Lower leg skin (tissue), 4 donors: Measurements from ENCODE around the gene FBXW2. TPM values are rescaled to one million over a fixed set of nuclear protein-coding genes. Genes with fewer than 3 reads are reported as not detected.

Experiments used
- DNase-seq, 2 donors: peaks; one replicate each; pipeline ENCODE4 v3.0.0-alpha.2; 2019; ENCODE audit warnings: low spot score in 2 of 2
- H3K4me3 ChIP-seq: fragments of 200-600 bp; sonication (generic); 2 replicates; pipeline ENCODE4 v1.5.1; 2017; ENCODE audit warnings: mild to moderate bottlenecking, low read depth; ENCODE audit not compliant: poor library complexity, severe bottlenecking
- CTCF ChIP-seq, 3 donors: fragments of 450-650 bp; IDR thresholded peaks; one replicate each; pipeline ENCODE4 v1.5.1; 2016; ENCODE audit warnings: antibody characterized with exemption in 3 of 3, mild to moderate bottlenecking in 3 of 3, moderate library complexity in 2 of 3
- POLR2A ChIP-seq, 2 donors: fragments of 450-650 bp; IDR thresholded peaks; one replicate each; pipeline ENCODE4 v1.6.1; 2016 to 2017; ENCODE audit warnings: antibody characterized with exemption in 2 of 2, mild to moderate bottlenecking in 1 of 2, moderate library complexity in 1 of 2
- WGBS, 2 donors: methylation state at CpG; one replicate each; pipeline ENCODE4 v1.1.5; 2018; 5-methylcytosine and 5-hydroxymethylcytosine counted together
- intact Hi-C: fragments of 100-400 bp; cut with DNase I; formaldehyde crosslinking; loops from one replicate; pipeline ENCODE4 v1.15.0; 2023; ENCODE audit warnings: low total_unique reads
- total RNA-seq, 4 donors: library from RNA; depleted of rRNA; stranded (reverse); fragments of >200 nt; gene quantifications; one replicate each; pipeline ENCODE4 v1.1.0, GENCODE V29; 2016

The FBXW2 gene
- total RNA-seq, 4 donors from 2014 or later: 25.9 to 49.6 (median 46.4) TPM

GRCh38 chr9:120716483-120716882 is 76.7 kb downstream of the FBXW2 start:
- intact Hi-C loops: loop anchor here (10.0 kb wide), 1 partner anchor 102 kb away; no protein-coding TSS in a partner anchor
- no peak for TF ChIP-seq CTCF (IDR thresholded peaks at IDR 0.05)
- no peak for TF ChIP-seq POLR2A (IDR thresholded peaks at IDR 0.05)
- DNase-seq: no peak
- 82 to 83% methylated on average over 5 of the region's 5 CpGs for WGBS, 2 donors
- H3K4me3 ChIP-seq: no peak overlapping the region

- peak; percentile 76 to 94 for DNase-seq
- TF ChIP-seq CTCF (IDR thresholded peaks at IDR 0.05): no peak
- no peak for TF ChIP-seq POLR2A (IDR thresholded peaks at IDR 0.05)
- intact Hi-C loops: loop anchor here (10.0 kb wide), 1 partner anchor 101 kb away; no protein-coding TSS in a partner anchor
- 9 to 12% methylated on average over 11 to 14 of the region's 14 CpGs for whole genome bisulfite sequencing, 2 donors
- H3K4me3 ChIP-seq: no peak overlapping the region
These were observed 77.8 kb downstream of the FBXW2 start for GRCh38 chr9:120715389-120715924.

GRCh38 chr9:120714846-120715388 is 78.3 kb downstream of the FBXW2 start:
- peak; percentile 40 to 91 for DNase-seq
- WGBS, 2 donors: 4 to 11% methylated on average over 18 to 26 of the region's 30 CpGs
- H3K4me3 ChIP-seq: peak overlapping the region; percentile 45
- intact Hi-C loops: loop anchor here (10.0 kb wide), 1 partner anchor 100 kb away; no protein-coding TSS in a partner anchor
- no peak for TF ChIP-seq CTCF (IDR thresholded peaks at IDR 0.05)
- TF ChIP-seq POLR2A (IDR thresholded peaks at IDR 0.05): no peak

- 0 to 2% methylated on average over 10 to 35 of the region's 102 CpGs for WGBS, 2 donors
- peak; percentile 98 to 100 for DNase-seq
- intact Hi-C loops: loop anchor here (10.0 kb wide), 1 partner anchor 99 kb away; no protein-coding TSS in a partner anchor
- peak within 1 kb of the TSS; percentile 78 for H3K4me3 ChIP-seq
- TF ChIP-seq CTCF (IDR thresholded peaks at IDR 0.05): no peak
- TF ChIP-seq POLR2A (IDR thresholded peaks at IDR 0.05): peak in 1 of 2 donors; percentile 38
These were observed 78.9 kb downstream of the FBXW2 start, which contains the start of gene MEGF9 for GRCh38 chr9:120714088-120714845. Gene MEGF9 (minus strand): TSS chr9:120714470. CDS start chr9:120714358, 112 bp downstream.

GRCh38 chr9:120713257-120714087 is 79.7 kb downstream of the FBXW2 start:
- TF ChIP-seq CTCF (IDR thresholded peaks at IDR 0.05): no peak
- TF ChIP-seq POLR2A (IDR thresholded peaks at IDR 0.05): no peak
- WGBS, 2 donors: 1 to 2% methylated on average over 47 to 50 of the region's 50 CpGs
- DNase-seq: peak in 1 of 2 donors; percentile 90
- peak overlapping the region; percentile 78 for H3K4me3 ChIP-seq
- intact Hi-C loops: loop anchor here (10.0 kb wide), 1 partner anchor 99 kb away; no protein-coding TSS in a partner anchor
